GM12891 (cell line): Measurements from ENCODE around the gene USP25.

Experiments used
- POLR2A ChIP-seq: IDR thresholded peaks from 2 replicates; pipeline ENCODE4 v1.6.1; 2011; ENCODE audit warnings: low read depth, low read length, control low read depth
- POLR2AphosphoS5 ChIP-seq: IDR thresholded peaks from 2 replicates; pipeline ENCODE4 v1.6.1; 2011; ENCODE audit warnings: low read depth, low read length, control low read depth
- TAF1 ChIP-seq: IDR thresholded peaks from 2 replicates; pipeline ENCODE4 v1.6.1; 2011; ENCODE audit warnings: low read depth, low read length, control low read depth

DNA sequence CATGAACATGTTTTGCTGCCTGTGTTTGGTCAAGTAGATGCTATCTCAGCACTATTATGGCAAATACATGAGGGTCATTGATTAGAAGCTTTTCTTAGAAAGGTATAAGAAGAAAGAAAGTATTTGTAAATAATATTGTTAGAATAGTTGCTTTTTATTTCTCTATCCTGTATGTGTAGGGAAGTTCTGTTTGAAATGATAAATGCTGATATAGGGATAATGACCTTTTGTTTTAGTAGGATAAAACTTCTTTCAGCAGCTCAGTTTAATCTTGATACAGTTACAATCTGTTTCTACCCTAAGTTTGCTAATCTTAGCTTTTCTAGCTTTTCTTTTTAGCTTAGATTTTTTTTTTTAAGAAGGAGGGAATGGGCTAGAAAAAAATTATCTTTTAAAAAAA lies 63.3 kb downstream of the USP25 start:
- TF ChIP-seq POLR2A (no peak), POLR2AphosphoS5 (no peak), TAF1 (no peak)
